ENCODE results near the gene DMD. TPM values are rescaled to one million over a fixed set of nuclear protein-coding genes. Genes with fewer than 3 reads are reported as not detected.

The DMD gene
- total RNA-seq, 6 experiments from 2014 or later, result 4.9 to 6.0 (median 5.5) TPM

DNA sequence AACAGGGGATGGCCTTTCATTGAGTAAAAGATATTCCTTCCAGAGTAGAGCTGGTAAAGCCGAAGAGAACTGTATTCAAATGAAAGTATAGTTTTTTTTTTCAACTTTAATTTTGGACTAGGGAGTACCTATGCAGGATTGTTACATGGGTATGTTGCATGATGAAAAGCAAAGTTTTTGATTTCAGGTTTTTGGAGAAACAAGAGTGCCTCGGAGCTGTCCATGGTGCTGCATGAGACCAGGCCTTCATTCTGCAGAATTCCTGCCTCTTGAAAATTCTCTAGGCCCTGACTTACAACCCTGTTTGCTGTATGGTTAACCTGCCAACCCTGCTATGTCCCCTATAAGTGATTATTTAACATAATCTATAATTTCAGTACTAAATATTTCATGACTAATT is 1073.8 kb downstream of the DMD start:
- no peak for DNase-seq
- H3K27me3 Mint-ChIP-seq (ENCODE audit: insufficient read depth), result peaks cover 1% of the 10 kb centered on the region; the same call in 1 of the 2 replicates

DNA sequence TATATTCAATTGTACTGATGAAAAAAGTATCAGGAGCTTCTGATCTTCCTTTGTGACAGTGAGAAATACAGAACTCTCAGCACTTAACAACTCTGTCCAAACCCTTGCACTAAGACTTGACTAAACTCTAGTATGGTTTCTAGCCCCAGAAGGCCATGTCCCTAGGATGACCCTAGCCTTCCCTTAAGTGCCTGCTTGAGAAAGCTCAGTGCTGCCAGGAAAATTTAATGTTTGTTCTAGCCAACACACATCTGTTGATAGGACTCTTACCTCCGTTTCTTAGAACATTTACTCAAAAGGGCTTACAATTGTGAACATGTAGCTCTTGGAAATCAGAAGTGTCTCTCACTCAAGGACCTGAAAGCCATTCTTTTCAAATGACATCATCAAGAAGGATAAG is 1084.4 kb downstream of the DMD start:
- DNase-seq, result no peak
- Mint-ChIP-seq H3K4me3 (no peak overlapping the region), H3K36me3 (ENCODE audit: low read depth) (no peaks in the 10 kb centered on the region), H3K4me1 (ENCODE audit: low read depth) (no peaks in the 10 kb centered on the region), H3K27me3 (ENCODE audit: insufficient read depth) (no peaks in the 10 kb centered on the region; the same call in 1 of the 2 replicates), H3K9me3 (no peaks in the 10 kb centered on the region; the same call in 1 of the 2 replicates), H3K27ac (no peak overlapping the region)
- TF ChIP-seq, protein P1, sequence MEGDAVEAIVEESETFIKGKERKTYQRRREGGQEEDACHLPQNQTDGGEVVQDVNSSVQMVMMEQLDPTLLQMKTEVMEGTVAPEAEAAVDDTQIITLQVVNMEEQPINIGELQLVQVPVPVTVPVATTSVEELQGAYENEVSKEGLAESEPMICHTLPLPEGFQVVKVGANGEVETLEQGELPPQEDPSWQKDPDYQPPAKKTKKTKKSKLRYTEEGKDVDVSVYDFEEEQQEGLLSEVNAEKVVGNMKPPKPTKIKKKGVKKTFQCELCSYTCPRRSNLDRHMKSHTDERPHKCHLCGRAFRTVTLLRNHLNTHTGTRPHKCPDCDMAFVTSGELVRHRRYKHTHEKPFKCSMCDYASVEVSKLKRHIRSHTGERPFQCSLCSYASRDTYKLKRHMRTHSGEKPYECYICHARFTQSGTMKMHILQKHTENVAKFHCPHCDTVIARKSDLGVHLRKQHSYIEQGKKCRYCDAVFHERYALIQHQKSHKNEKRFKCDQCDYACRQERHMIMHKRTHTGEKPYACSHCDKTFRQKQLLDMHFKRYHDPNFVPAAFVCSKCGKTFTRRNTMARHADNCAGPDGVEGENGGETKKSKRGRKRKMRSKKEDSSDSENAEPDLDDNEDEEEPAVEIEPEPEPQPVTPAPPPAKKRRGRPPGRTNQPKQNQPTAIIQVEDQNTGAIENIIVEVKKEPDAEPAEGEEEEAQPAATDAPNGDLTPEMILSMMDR (IDR thresholded peaks at IDR 0.05), result no peak

More for the DNA sequence above, 1073.8 kb downstream of the DMD start:
- H3K4me1 Mint-ChIP-seq (ENCODE audit: low read depth), result no peaks in the 10 kb centered on the region
- H3K4me3 Mint-ChIP-seq, result no peak overlapping the region
- peaks cover 16% of the 10 kb centered on the region for H3K9me3 Mint-ChIP-seq
- no peak overlapping the region for H3K27ac Mint-ChIP-seq
- TF ChIP-seq, protein P1 (IDR thresholded peaks at IDR 0.05), result no peak
- peaks cover 4% of the 10 kb centered on the region; the same call in 1 of the 2 replicates for H3K36me3 Mint-ChIP-seq (ENCODE audit: low read depth)

DNA sequence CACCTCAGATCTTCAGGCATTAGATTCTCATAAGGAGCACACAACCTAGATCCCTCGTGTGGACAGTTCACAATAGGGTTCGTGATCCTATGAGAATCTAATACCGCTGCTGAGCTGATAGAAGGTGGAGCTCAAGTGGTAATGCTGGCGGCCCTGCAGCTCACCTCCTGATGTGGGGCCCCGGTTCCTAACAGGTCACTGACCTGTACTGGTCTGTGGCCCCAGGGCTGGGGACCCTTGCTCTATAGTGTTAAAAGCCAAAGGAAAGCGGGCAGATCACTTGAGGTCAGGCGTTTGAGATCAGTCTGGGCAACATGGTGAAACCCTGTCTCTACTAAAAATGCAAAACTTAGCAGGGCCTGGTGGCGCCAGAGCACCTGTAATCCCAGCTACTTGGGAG is 1092.5 kb downstream of the DMD start:
- no peaks in the 10 kb centered on the region; the same call in 1 of the 2 replicates for H3K27me3 Mint-ChIP-seq (ENCODE audit: insufficient read depth)
- H3K9me3 Mint-ChIP-seq, result peaks cover 12% of the 10 kb centered on the region

DNA sequence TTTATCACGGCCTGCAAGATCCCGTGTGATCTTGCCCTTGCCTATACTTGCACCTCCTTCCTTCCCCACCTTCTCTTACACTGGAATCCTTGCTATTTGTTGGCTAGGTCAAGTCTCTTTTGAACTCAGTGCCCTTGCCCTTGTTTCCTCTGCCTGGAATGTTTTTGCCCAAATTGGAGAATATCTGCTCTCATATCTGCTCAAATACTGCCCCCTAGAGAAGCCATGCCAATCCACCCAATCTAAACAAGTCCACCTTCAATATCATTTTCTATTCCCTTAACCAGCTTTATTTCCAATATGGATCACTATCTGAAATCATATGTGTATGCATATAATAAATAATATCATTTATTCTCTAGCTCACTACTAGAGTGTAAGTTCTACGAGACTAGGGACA is 1095.3 kb downstream of the DMD start:
- H3K27ac Mint-ChIP-seq, result no peak overlapping the region
- TF ChIP-seq, protein P1 (IDR thresholded peaks at IDR 0.05), result no peak
- peaks cover 4% of the 10 kb centered on the region; the same call in 1 of the 2 replicates for H3K36me3 Mint-ChIP-seq (ENCODE audit: low read depth)
- DNase-seq, result no peak
- peaks cover 12% of the 10 kb centered on the region for H3K9me3 Mint-ChIP-seq
- no peak overlapping the region for H3K4me3 Mint-ChIP-seq
- H3K4me1 Mint-ChIP-seq (ENCODE audit: low read depth), result no peaks in the 10 kb centered on the region
- no peaks in the 10 kb centered on the region; the same call in 1 of the 2 replicates for H3K27me3 Mint-ChIP-seq (ENCODE audit: insufficient read depth)

More for the DNA sequence above, 1092.5 kb downstream of the DMD start:
- DNase-seq, result no peak
- H3K4me3 Mint-ChIP-seq, result no peak overlapping the region
- TF ChIP-seq, protein P1 (IDR thresholded peaks at IDR 0.05), result no peak
- H3K36me3 Mint-ChIP-seq (ENCODE audit: low read depth), result peaks cover 4% of the 10 kb centered on the region; the same call in 1 of the 2 replicates
- H3K27ac Mint-ChIP-seq, result no peak overlapping the region
- no peaks in the 10 kb centered on the region for H3K4me1 Mint-ChIP-seq (ENCODE audit: low read depth)

DNA sequence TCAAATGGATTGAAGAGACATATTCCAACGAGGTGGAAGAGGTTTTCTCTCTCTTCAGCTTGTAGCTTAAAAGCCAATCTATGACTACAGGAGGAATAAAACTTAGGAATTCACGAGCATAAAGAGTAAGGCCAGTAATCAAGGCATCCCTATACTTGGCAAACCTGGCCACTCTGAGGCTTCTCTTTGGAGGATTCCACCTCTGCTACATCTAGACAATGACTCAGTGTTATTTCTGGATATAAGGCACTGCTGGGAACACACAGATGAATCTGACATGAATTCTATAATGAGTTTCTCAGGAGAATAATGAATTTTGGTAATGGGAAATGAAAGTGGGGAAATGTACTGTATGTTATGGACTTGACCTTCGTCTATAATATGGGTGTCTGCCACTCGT is 1123.7 kb downstream of the DMD start:
- H3K4me1 Mint-ChIP-seq (ENCODE audit: low read depth), result no peaks in the 10 kb centered on the region
- DNase-seq, result no peak
- H3K4me3 Mint-ChIP-seq, result no peak overlapping the region
- TF ChIP-seq, protein P1 (IDR thresholded peaks at IDR 0.05), result no peak
- H3K27ac Mint-ChIP-seq, result no peak overlapping the region
- no peaks in the 10 kb centered on the region for H3K36me3 Mint-ChIP-seq (ENCODE audit: low read depth)
- H3K9me3 Mint-ChIP-seq, result 0 out of 2 replicates have a peak, but pooled peaks cover 5% of the 10 kb centered on the region
- no peaks in the 10 kb centered on the region for H3K27me3 Mint-ChIP-seq (ENCODE audit: insufficient read depth)

Data from HFFc6 (cell line).